RKO (cell line): Measurements from ENCODE around the gene KLC1.
"Not testable (repeated sequence)": the region's sequence is repeated elsewhere in the genome, so short reads cannot be mapped to it uniquely, and the experiment has no call there.

ENCODE experiments used
- DNase-seq: peaks from one replicate; pipeline ENCODE4 v3.0.0-alpha.2; 2016; ENCODE audit warnings: low spot score

KLC1 gene

GRCh38 chr14:103625356-103626095 is 3.5 kb upstream of the KLC1 start:
- DNase-seq, result no peak

- no peak for DNase-seq
These were observed 2.7 kb upstream of the KLC1 start for GRCh38 chr14:103626146-103626850.

- no peak for DNase-seq
These were observed 1.7 kb upstream of the KLC1 start for GRCh38 chr14:103627073-103628025.

- DNase-seq, result peak; percentile 87
These were observed 759 bp upstream of the KLC1 start for GRCh38 chr14:103628221-103628683.

- peak; percentile 43 for DNase-seq
These were observed 601 bp downstream of the KLC1 start for GRCh38 chr14:103629503-103630121.

GRCh38 chr14:103630364-103631108 is 1.5 kb downstream of the KLC1 start:
- DNase-seq, result peak; percentile 39

GRCh38 chr14:103633391-103633790 is 4.4 kb downstream of the KLC1 start:
- DNase-seq, result no peak

- DNase-seq, result no peak
These were observed 5.1 kb downstream of the KLC1 start for GRCh38 chr14:103634156-103634555.

- no peak for DNase-seq
These were observed 9.6 kb downstream of the KLC1 start for GRCh38 chr14:103638594-103638993.

- no peak for DNase-seq
These were observed 12.2 kb downstream of the KLC1 start for GRCh38 chr14:103641161-103641560.

- no peak for DNase-seq
These were observed 17.2 kb downstream of the KLC1 start for GRCh38 chr14:103646189-103646588.

- DNase-seq, result no peak
These were observed 20.0 kb downstream of the KLC1 start for GRCh38 chr14:103649001-103649400.

GRCh38 chr14:103650213-103650612 is 21.2 kb downstream of the KLC1 start:
- no peak for DNase-seq

GRCh38 chr14:103651585-103651984 is 22.6 kb downstream of the KLC1 start:
- no peak for DNase-seq

- no peak for DNase-seq
These were observed 23.8 kb downstream of the KLC1 start for GRCh38 chr14:103652806-103653205.

GRCh38 chr14:103653336-103653735 is 24.3 kb downstream of the KLC1 start:
- DNase-seq, result not testable (repeated sequence)

GRCh38 chr14:103653805-103654204 is 24.8 kb downstream of the KLC1 start:
- DNase-seq, result no peak

- no peak for DNase-seq
These were observed 25.6 kb downstream of the KLC1 start for GRCh38 chr14:103654619-103655018.

- no peak for DNase-seq
These were observed 27.2 kb downstream of the KLC1 start for GRCh38 chr14:103656031-103656755.

- no peak for DNase-seq
These were observed 27.7 kb downstream of the KLC1 start for GRCh38 chr14:103656756-103657133.
